OCI-LY3 (cell line): Measurements from ENCODE around the gene P4HA2.

Source experiments
- CTCF ChIP-seq: fragments of 200-600, 300-600 bp; sonication (generic); IDR thresholded peaks from 2 replicates; pipeline ENCODE4 v1.5.1; 2014; ENCODE audit warnings: antibody characterized with exemption, low read length, low read depth
- EZH2phosphoT487 ChIP-seq: fragments of 200-600 bp; shearing (Covaris generic); IDR thresholded peaks from 2 replicates; pipeline ENCODE4 v1.6.1; 2018; ENCODE audit warnings: antibody characterized with exemption, mixed run types, low read depth

- no peak for TF ChIP-seq CTCF
- TF ChIP-seq EZH2phosphoT487 = no peak
Measured at GRCh38 chr5:132203916-132204315, 23.7 kb downstream of the P4HA2 start.
